Measurements from ENCODE around the gene PAX5. TPM values are rescaled to one million over a fixed set of nuclear protein-coding genes. Genes with fewer than 3 reads are reported as not detected.
A peak's percentile ranks its signal among the peaks of the same experiment; 100 is the strongest.

PAX5 gene
- polyA plus RNA-seq, 1 donor: 0.07 TPM

DNA sequence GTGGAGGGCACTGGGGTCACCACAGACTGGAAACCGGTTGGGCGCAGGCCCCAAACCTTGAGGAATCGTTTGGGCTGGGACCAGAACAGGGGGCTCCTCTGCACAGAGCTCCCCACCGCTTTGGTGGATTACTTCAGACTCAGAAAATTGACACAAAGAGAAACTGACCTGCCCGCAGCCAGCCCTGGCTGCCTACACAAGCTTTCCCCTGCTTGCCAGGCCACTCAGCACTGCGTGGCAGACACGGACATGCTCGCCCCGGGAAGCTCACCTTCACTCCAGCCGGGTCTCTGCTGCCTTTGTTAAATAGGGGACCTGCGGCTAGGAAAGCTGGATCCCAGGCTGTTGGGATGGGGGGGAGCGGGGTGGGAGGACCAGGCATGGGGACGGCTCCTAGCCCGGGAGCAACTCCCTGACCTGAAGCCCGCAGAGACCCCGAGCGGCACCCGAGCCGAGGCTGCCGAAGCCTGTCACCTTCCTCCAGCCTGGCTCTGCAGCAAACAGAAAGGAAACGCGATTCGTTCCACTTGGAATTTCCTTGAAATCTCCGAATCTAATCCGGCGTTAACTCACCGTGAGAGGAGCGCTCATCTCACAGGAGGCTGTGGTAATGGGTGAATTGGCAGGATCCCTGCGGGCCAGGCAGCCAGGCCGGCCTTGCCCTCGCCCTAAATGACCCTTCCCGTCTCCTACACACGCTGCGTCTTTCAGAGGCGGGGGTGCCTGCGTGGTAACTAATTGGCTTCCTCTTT lies 8.8 kb downstream of the PAX5 start:
- no peak for DNase-seq

DNA sequence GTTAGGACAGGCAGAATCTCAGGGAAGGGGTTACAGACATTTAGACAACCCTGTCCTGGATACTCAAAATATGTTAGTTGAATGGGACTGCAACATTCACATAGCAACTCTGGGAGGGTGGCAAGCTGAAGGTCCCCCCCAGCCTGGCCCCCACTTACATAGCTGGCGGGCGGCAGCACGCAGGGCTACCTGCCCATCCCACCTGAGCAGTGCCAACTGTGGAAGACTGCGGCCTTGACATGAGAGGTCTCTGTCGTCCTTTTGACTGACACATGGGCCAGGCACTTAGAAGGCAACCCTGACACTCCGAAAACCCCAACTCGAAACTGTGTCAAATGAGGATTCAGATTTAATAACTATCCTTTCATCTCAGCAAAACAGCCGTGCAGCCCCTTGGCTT lies 16.5 kb downstream of the PAX5 start:
- DNase-seq: no peak

GRCh38 chr9:37011530-37011929 lies 22.5 kb downstream of the PAX5 start:
- no peak for DNase-seq

- DNase-seq: no peak
Measured at GRCh38 chr9:37010976-37011375, 23.1 kb downstream of the PAX5 start.

GRCh38 chr9:37010180-37010579 lies 23.9 kb downstream of the PAX5 start:
- no peak for DNase-seq

GRCh38 chr9:37007295-37007694 lies 26.8 kb downstream of the PAX5 start:
- no peak for DNase-seq

DNA sequence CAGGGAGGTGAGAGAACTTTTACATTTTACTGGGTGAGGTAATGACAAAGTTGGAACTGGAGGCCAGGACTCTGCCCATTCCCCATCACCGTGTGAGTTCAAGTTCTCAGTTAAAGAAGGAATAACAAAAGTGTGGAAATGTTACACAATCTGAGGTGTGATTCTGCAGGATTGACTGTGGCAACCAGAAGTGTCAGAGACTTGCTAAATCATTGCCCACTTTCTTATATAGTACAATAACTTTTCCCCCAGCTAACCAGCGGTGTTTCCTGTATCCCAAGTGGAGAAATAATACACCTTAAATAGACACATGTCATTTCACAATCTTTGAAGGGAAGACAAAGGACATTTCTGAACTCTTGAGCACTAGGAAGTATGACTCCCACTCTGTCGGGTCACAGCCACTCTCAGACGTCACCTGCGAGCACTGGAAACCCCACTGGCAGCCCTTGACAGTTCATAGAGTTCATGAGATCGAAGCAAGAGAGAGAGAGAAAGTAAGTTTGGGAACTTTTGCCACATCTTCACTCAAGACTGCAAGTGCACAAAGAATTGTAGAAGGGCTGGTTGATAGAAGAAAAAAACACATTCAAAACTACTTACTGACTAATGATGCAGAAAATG lies 28.4 kb downstream of the PAX5 start:
- no peak for DNase-seq

DNA sequence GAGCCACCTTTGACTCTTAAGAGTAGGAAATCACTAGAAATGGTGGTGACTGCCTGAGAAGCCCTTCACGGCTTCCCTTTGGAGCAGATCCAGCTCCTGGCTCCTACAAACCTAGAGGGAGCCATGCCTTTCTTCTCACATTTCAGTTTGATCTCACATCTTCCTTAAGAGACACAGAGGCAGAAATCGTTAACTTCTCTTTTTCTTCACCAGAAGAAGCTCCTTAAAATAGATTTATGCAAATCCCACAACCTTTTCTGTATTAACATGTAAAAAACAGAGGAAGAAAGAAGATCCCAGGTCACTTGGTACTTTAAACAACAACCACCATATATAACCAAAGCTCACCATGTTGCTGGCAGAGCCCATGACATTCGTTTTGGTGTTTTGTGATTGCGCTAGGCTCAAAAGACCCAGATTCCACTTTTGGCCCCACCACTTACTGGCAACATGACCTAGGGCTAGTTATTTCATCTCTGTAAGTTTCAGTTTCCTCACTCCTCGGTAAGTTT lies 29.6 kb downstream of the PAX5 start:
- DNase-seq: no peak

- DNase-seq: no peak
Measured at GRCh38 chr9:37002413-37003217, 31.5 kb downstream of the PAX5 start.

DNA sequence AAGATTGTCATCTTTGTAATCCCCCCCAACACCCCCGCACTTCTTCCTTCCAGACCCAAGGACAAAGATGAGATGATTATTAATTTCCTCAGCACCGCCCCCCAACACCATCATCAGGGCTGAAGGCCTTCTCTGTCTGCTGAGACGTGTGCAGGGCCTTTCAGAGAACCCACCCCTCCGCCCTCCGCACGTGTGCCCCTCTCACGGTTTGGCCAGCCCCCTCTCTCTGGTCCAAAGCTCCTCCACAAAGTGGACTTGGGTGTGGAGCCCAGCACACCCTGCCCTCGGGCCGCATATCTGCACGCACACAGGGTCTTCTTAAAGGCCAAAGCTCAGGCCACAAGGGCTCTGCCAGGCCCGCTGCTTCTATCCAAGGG lies 32.0 kb downstream of the PAX5 start:
- DNase-seq: no peak

DNA sequence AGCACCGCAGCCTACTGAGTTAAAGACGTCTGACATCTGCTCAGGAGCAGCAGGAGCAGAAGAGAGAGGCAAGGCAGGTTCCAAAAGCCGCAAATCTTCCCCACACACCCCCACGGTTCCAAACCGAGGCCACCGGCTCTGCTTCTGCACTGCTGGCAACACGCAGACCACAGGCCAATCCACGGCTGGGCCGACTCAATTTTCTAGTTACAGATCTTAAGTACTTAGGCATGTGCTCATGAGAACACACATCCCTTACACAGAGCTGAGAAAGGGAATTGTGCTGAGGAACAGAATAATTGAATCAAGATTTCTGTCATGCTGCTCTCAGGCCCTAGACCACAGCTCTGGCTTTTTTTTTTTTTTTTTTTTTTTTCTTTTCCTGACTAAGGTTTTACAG lies 32.6 kb downstream of the PAX5 start:
- no peak for DNase-seq

GRCh38 chr9:36999728-37000333 lies 34.2 kb downstream of the PAX5 start:
- DNase-seq: no peak

- no peak for DNase-seq
Measured at GRCh38 chr9:36997414-36997813, 36.7 kb downstream of the PAX5 start.

- no peak for DNase-seq
Measured at GRCh38 chr9:36996706-36997086, 37.4 kb downstream of the PAX5 start.

DNA sequence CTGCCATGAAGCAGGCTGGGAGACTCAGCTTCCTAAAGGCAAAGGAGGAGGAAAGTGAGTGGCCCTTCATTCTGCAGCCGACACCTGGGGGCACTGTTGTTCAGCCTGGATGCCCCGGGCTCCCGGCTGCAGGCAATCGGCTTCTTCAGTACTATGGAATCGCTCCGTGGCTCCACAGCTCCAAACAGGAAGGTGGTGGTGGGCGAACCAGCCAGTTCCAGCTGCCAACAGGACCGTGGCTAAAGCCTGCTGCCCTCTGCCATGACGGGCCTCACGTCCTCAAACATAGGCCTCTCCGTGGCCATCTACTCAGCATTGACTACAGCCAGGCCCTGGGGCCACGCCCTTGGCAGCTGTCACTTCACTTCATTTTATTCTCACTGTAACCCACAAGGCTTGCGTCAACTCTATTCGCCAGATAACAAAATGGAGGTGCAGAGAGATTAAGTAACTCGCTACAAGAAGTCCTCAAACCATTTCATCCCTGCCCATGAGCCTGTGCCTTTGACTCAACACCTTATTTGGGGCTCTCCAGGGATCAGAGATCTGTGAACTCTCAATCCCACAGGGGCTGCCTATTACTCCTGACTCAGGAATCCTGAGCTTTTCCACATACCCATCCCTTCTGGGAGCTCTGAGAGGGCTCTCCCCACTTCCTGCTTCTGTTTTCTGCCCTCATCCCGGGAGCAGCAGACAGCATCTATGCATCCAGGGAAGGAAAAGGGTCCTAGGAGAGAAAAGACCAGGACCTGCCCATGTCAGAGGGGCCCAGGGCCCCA lies 38.0 kb downstream of the PAX5 start:
- peak; percentile 39 for DNase-seq

GRCh38 chr9:36993933-36994764 lies 39.9 kb downstream of the PAX5 start:
- no peak for DNase-seq

- no peak for DNase-seq
Measured at GRCh38 chr9:36992501-36993316, 41.4 kb downstream of the PAX5 start.

GRCh38 chr9:36991516-36992134 lies 42.4 kb downstream of the PAX5 start:
- no peak for DNase-seq

- no peak for DNase-seq
Measured at GRCh38 chr9:36988848-36989247, 45.2 kb downstream of the PAX5 start.
